CD4-positive, alpha-beta T cell (primary cell): ENCODE measurements around the gene NPLOC4. TPM values are rescaled to one million over a fixed set of nuclear protein-coding genes. Genes with fewer than 3 reads are reported as not detected.

Experiments
- ATAC-seq: fragments of 200-7000 bp; cut with Tn5 transposase; one replicate; pipeline ENCODE4 v1.10.0; 2022; ENCODE audit warnings: mild to moderate bottlenecking; ENCODE audit not compliant: poor library complexity
- CTCF ChIA-PET: fragments of 350-600 bp; sonication (Branson Sonifier 250); formaldehyde crosslinking; loops from one replicate; lab custom pipeline; 2021; ENCODE audit warnings: antibody characterized with exemption, inconsistent platforms; lab: Charles Lee
- POLR2A ChIA-PET: fragments of 350-600 bp; sonication (Branson Sonifier 250); formaldehyde crosslinking; loops from one replicate; lab custom pipeline; 2021; ENCODE audit warnings: antibody characterized with exemption, inconsistent platforms; lab: Charles Lee
- DNase-seq, 14 experiments: peaks; one replicate each; pipeline ENCODE4 v3.0.0-alpha.2; 2013 to 2020; ENCODE audit warnings: mixed read lengths in 2 of 14
- H3K27ac ChIP-seq, 2 donors: one replicate each; pipeline versions ENCODE4 v1.5.1 to v1.7.0; 2013; ENCODE audit warnings: low read length in 2 of 2, low read depth in 1 of 2, mild to moderate bottlenecking in 1 of 2
- H3K27me3 ChIP-seq, 2 experiments: 1 replicate in 1 of 2; 2 replicates in 1 of 2; pipeline versions ENCODE4 v1.6.1 to v1.7.0; 2013; ENCODE audit warnings: low read length in 2 of 2, control low read depth in 1 of 2, mild to moderate bottlenecking in 1 of 2, moderate library complexity in 1 of 2; ENCODE audit not compliant: insufficient read depth in 2 of 2, control insufficient read depth in 1 of 2
- H3K36me3 ChIP-seq: one replicate; pipeline ENCODE4 v1.6.1; 2013; ENCODE audit warnings: low read length, control low read depth; ENCODE audit not compliant: insufficient read depth
- H3K4me1 ChIP-seq: one replicate; pipeline ENCODE4 v1.6.1; 2013; ENCODE audit warnings: low read length, control low read depth; ENCODE audit not compliant: insufficient read depth
- H3K4me3 ChIP-seq: one replicate; pipeline ENCODE4 v1.5.1; 2013; ENCODE audit warnings: mild to moderate bottlenecking, low read length, moderate library complexity
- H3K9me3 ChIP-seq, 2 experiments: 1 replicate in 1 of 2; 2 replicates in 1 of 2; pipeline versions ENCODE4 v1.6.1 to v1.7.0; 2013; ENCODE audit warnings: low read length in 2 of 2, mild to moderate bottlenecking in 2 of 2, control low read depth in 1 of 2, moderate library complexity in 1 of 2; ENCODE audit not compliant: control insufficient read depth in 1 of 2, insufficient read depth in 1 of 2
- H3K27ac Mint-ChIP-seq: one replicate; pipeline ENCODE4 v1.8.0; 2020; ENCODE audit warnings: mixed read lengths
- H3K27me3 Mint-ChIP-seq: one replicate; pipeline ENCODE4 v1.8.0; 2021; ENCODE audit warnings: mixed read lengths
- H3K36me3 Mint-ChIP-seq: one replicate; pipeline ENCODE4 v1.8.0; 2021; ENCODE audit warnings: low read depth, mixed read lengths
- H3K4me1 Mint-ChIP-seq: one replicate; pipeline ENCODE4 v1.8.0; 2021; ENCODE audit warnings: low read depth, mixed read lengths
- H3K4me3 Mint-ChIP-seq: one replicate; pipeline ENCODE4 v1.8.0; 2020; ENCODE audit warnings: mild to moderate bottlenecking, mixed read lengths
- H3K9me3 Mint-ChIP-seq: one replicate; pipeline ENCODE4 v1.8.0; 2020; ENCODE audit warnings: mixed read lengths
- intact Hi-C, 2 experiments: fragments of 100-400 bp; cut with DNase I in 1 of 2; cut with micrococcal nuclease in 1 of 2; formaldehyde crosslinking; loops; one replicate each; pipeline versions ENCODE4 v1.15.1 to v1.9.0; 2023 to 2025; cut with DNase I, micrococcal nuclease
- total RNA-seq, 174 experiments: library from RNA in 2 of 174; stranded (reverse) in 2 of 174; gene quantifications; one replicate each; pipeline ENCODE4 v1.2.3 and lab custom pipeline; 2021 to 2026
- TF ChIP-seq, protein P1 (sequence below): fragments of 200-600 bp; IDR thresholded peaks from one replicate; pipeline ENCODE4 v1.8.0; 2022; ENCODE audit warnings: antibody characterized with exemption, mild to moderate bottlenecking

Gene NPLOC4
- total RNA-seq, 2 experiments from 2014 or later: 61.0 to 62.4 TPM

DNA sequence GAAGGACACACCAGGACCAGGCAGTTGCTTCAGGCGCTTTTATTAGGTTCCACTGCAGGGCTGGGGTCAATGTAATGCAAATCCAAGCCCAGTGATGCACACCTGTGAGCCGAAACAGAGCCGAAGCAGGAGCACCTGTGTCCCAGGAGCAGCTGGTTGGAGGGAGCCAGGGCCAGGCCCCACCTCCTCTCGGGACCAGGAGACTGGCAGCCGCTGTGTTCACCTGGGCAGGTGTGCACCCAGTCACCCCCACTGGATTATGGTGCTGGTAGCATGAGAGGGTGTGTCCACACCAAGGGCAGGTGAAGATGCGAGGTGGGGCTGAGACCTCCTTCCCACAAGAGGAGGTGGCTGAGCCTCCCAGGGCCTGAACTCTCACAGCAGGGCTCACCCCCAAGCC, 80.0 kb downstream of the NPLOC4 start:
- no peak overlapping the region for H3K27ac Mint-ChIP-seq
- Histone ChIP-seq H3K36me3 (peaks cover 35% of the 10 kb centered on the region), H3K4me1 (peaks cover 20% of the 10 kb centered on the region), H3K4me3 (no peak overlapping the region), H3K27ac (no peak overlapping the region), H3K9me3 (no peaks in the 10 kb centered on the region), H3K27me3 (no peaks in the 10 kb centered on the region)
- H3K27me3 Mint-ChIP-seq: no peaks in the 10 kb centered on the region
- no peaks in the 10 kb centered on the region for H3K9me3 Mint-ChIP-seq
- intact Hi-C loops: no loop called here
- POLR2A ChIA-PET: no interaction called here
- peaks cover 36% of the 10 kb centered on the region for H3K36me3 Mint-ChIP-seq
- no peak overlapping the region for H3K4me3 Mint-ChIP-seq
- TF ChIP-seq, protein P1, sequence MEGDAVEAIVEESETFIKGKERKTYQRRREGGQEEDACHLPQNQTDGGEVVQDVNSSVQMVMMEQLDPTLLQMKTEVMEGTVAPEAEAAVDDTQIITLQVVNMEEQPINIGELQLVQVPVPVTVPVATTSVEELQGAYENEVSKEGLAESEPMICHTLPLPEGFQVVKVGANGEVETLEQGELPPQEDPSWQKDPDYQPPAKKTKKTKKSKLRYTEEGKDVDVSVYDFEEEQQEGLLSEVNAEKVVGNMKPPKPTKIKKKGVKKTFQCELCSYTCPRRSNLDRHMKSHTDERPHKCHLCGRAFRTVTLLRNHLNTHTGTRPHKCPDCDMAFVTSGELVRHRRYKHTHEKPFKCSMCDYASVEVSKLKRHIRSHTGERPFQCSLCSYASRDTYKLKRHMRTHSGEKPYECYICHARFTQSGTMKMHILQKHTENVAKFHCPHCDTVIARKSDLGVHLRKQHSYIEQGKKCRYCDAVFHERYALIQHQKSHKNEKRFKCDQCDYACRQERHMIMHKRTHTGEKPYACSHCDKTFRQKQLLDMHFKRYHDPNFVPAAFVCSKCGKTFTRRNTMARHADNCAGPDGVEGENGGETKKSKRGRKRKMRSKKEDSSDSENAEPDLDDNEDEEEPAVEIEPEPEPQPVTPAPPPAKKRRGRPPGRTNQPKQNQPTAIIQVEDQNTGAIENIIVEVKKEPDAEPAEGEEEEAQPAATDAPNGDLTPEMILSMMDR: no peak
- CTCF ChIA-PET: no interaction called here
- DNase-seq: no peak
- ATAC-seq: no peak
- H3K4me1 Mint-ChIP-seq: peaks cover 18% of the 10 kb centered on the region

DNA sequence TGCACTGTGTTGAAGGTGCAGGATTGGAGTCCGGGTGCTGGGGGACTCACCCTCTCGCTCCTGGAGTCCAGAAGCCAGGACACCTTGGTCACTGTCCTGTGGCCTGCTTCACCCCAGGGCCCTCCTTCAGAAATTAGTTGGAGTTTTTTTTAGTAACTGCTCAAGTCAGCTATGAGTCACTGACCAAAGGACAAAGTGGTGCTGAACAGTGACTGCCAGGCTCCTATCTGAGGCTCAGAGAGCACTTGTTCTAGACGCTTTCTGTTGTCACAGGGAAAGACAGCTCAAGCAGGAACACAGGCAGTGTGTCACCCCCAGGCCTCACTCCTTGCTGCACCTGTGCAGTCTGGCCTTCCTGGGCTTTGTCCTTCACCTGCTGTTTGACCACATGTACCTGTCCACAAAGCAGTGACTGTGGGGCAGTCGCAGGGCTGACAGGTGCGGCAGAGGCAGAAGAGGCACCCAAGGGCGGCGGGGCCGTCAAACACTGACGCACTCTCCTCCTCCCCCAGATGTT, 80.7 kb downstream of the NPLOC4 start:
- TF ChIP-seq, protein P1: no peak
- Histone ChIP-seq H3K36me3 (peaks cover 30% of the 10 kb centered on the region), H3K4me1 (peaks cover 26% of the 10 kb centered on the region), H3K27me3 (no peaks in the 10 kb centered on the region), H3K27ac (no peak overlapping the region), H3K9me3 (no peaks in the 10 kb centered on the region), H3K4me3 (no peak overlapping the region)
- Mint-ChIP-seq H3K4me1 (peaks cover 22% of the 10 kb centered on the region), H3K4me3 (no peak overlapping the region), H3K36me3 (peaks cover 34% of the 10 kb centered on the region), H3K27me3 (no peaks in the 10 kb centered on the region), H3K27ac (no peak overlapping the region), H3K9me3 (no peaks in the 10 kb centered on the region)
- CTCF ChIA-PET: no interaction called here
- intact Hi-C loops: no loop called here
- POLR2A ChIA-PET: interaction anchor here (0.5 kb wide), 1 partner anchor 149 kb away, joined by 4 read pairs; no protein-coding TSS in a partner anchor
- ATAC-seq (no peak), DNase-seq (no peak)

DNA sequence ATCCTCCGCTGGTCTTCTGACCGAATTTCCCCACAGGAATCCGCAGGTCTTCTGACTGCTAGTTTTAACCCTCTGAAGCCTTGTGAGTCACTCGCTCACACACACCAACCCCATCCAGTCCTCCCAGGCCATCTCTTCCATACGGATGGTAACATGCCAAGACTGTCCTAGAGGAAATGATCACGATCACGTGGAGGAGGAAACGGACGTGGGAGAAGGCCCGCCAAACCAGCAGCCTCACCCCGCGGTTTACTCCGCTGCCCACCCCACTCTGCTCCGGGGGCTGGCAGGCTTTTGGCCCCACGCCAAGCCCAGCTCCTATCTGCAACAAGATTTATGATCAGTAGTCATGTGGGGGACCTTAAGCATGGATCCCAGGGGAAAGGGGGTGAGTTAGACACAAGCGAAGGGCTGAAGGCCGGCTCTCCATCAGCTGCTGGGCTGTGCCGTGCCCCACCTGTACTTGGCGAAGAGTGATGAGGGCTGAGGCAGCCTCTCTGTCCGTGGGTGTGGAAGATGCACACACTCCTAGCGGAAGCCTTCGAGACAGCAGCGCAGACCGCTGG, 83.2 kb downstream of the NPLOC4 start:
- no peaks in the 10 kb centered on the region for H3K9me3 ChIP-seq
- ATAC-seq: peak; percentile 0
- POLR2A ChIA-PET: interaction anchor here (5.2 kb wide), 1 partner anchor 41 kb away, joined by 93 read pairs; the partner anchor contains the start of gene ACTG1
- Mint-ChIP-seq H3K27me3 (no peaks in the 10 kb centered on the region), H3K4me3 (peak overlapping the region; percentile 94), H3K36me3 (peaks cover 29% of the 10 kb centered on the region), H3K4me1 (peaks cover 30% of the 10 kb centered on the region), H3K27ac (peak overlapping the region; percentile 93), H3K9me3 (no peaks in the 10 kb centered on the region)
- peaks cover 26% of the 10 kb centered on the region for H3K36me3 ChIP-seq
- peak overlapping the region; percentile 94 for H3K4me3 ChIP-seq
- peaks cover 41% of the 10 kb centered on the region for H3K4me1 ChIP-seq
- TF ChIP-seq, protein P1: no peak
- peak overlapping the region; percentile 79 to 83 for H3K27ac ChIP-seq
- CTCF ChIA-PET: no interaction called here
- no peaks in the 10 kb centered on the region for H3K27me3 ChIP-seq
- intact Hi-C loops: loop anchor here (1.0 to 5.0 kb wide), 6 partner anchors 35 to 561 kb away; partner anchors contain the start of genes ACTG1 (in 1 of the 2), CHMP6 (in 1 of the 2), NDUFAF8 (in 1 of the 2) and TEPSIN (in 1 of the 2)
- DNase-seq: peak in 1 of 14 experiments; percentile 14
